ENCODE results near the gene DCBLD2. TPM values are rescaled to one million over a fixed set of nuclear protein-coding genes. Genes with fewer than 3 reads are reported as not detected.
A peak's percentile ranks its signal among the peaks of the same experiment; 100 is the strongest.

Gene DCBLD2
- total and polyA plus RNA-seq, 2 of the 13 experiments (the other 11 are each of a cell fraction or from before 2014, with no cell fraction given) = 43.8 to 56.9 TPM

DNA sequence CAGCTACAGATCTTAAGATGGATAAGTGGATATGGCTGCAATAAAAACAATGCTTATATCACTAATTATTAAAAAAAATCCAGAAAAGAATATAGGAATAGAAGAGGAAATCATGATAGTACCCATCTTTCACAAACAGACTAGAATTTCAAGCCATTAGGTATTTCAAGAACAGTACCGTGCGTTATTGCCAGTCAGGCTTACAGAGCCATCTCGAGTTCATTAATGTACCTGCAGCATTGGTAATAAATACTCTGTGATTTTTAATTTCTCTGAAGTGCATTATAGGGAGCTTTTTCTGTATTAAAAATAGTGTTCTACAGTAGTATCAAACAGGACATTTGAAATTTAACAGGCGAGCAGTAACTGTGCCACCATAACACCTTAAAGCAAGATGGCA lies 102.7 kb downstream of the DCBLD2 start (continued):
- TF ChIP-seq, protein P1, sequence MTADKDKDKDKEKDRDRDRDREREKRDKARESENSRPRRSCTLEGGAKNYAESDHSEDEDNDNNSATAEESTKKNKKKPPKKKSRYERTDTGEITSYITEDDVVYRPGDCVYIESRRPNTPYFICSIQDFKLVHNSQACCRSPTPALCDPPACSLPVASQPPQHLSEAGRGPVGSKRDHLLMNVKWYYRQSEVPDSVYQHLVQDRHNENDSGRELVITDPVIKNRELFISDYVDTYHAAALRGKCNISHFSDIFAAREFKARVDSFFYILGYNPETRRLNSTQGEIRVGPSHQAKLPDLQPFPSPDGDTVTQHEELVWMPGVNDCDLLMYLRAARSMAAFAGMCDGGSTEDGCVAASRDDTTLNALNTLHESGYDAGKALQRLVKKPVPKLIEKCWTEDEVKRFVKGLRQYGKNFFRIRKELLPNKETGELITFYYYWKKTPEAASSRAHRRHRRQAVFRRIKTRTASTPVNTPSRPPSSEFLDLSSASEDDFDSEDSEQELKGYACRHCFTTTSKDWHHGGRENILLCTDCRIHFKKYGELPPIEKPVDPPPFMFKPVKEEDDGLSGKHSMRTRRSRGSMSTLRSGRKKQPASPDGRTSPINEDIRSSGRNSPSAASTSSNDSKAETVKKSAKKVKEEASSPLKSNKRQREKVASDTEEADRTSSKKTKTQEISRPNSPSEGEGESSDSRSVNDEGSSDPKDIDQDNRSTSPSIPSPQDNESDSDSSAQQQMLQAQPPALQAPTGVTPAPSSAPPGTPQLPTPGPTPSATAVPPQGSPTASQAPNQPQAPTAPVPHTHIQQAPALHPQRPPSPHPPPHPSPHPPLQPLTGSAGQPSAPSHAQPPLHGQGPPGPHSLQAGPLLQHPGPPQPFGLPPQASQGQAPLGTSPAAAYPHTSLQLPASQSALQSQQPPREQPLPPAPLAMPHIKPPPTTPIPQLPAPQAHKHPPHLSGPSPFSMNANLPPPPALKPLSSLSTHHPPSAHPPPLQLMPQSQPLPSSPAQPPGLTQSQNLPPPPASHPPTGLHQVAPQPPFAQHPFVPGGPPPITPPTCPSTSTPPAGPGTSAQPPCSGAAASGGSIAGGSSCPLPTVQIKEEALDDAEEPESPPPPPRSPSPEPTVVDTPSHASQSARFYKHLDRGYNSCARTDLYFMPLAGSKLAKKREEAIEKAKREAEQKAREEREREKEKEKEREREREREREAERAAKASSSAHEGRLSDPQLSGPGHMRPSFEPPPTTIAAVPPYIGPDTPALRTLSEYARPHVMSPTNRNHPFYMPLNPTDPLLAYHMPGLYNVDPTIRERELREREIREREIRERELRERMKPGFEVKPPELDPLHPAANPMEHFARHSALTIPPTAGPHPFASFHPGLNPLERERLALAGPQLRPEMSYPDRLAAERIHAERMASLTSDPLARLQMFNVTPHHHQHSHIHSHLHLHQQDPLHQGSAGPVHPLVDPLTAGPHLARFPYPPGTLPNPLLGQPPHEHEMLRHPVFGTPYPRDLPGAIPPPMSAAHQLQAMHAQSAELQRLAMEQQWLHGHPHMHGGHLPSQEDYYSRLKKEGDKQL (CRISPR knock-in tag; IDR thresholded peaks at IDR 0.05; ENCODE audit: low read depth) = no peak
- no peak for TF ChIP-seq ADNP (CRISPR knock-in tag; IDR thresholded peaks at IDR 0.05)

DNA sequence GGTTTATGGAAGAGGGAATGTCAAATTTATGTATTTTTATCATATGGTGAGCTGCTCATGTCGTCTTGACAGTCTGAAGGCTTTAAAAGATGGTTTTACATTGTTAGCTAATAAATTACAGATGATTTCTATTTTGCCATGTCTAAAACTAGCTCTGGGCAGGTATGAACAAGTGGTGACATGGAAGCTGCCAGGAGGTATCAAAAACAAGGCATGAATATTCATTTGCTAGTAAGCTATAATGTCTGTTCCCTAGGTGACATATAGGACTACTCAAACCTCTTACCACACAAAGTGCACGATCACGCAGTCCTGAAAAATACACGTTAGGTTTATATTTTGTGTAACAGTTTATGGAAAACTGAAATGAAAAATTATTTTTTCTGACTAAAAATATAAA lies 103.6 kb downstream of the DCBLD2 start:
- no peak for TF ChIP-seq BORCS8-MEF2B (CRISPR knock-in tag; IDR thresholded peaks at IDR 0.05)
- TF ChIP-seq PAX8 (CRISPR knock-in tag; IDR thresholded peaks at IDR 0.05; ENCODE audit: borderline replicate concordance) = no peak
- Histone ChIP-seq H3K36me3 (replicated peaks in 1 of 2; ENCODE audit: control insufficient read depth in 1 of 2, insufficient read depth in 2 of 2, low read length in 2 of 2) (peaks cover 4 to 21% of the 10 kb centered on the region in 2 experiments; a peak in 4 of 5 replicates), H3K9me3 (ENCODE audit: low read length) (no peaks in the 10 kb centered on the region), H4K20me1 (ENCODE audit: insufficient read depth, low read length) (no peaks in the 10 kb centered on the region), H3K27me3 (ENCODE audit: control insufficient read depth in 1 of 2, insufficient read depth in 2 of 2, low read length in 2 of 2) (no peaks in the 10 kb centered on the region), H3K4me3 (replicated peaks in 1 of 3; ENCODE audit: insufficient read depth in 1 of 3, low read depth in 2 of 3, low read length in 3 of 3) (no peak overlapping the region), H2AFZ (ENCODE audit: low read length) (no peak overlapping the region), H3K4me1 (ENCODE audit: insufficient read depth, low read length) (peaks cover 12% of the 10 kb centered on the region), H3K4me2 (ENCODE audit: low read depth, low read length) (no peak overlapping the region), H3K9ac (ENCODE audit: insufficient read depth, low read depth, low read length) (no peak overlapping the region), H3K79me2 (ENCODE audit: insufficient read depth, low read length) (no peaks in the 10 kb centered on the region), H3K27ac (ENCODE audit: extremely low read length, insufficient read depth, low read length) (no peak overlapping the region)
- BruUV-seq (replicated peaks) = TSS peak; percentile 9
- ATAC-seq (no peak), FAIRE-seq (no peak), DNase-seq (ENCODE audit: low spot score) (no peak)
- POLR2A ChIA-PET = no interaction called here
- in situ Hi-C loops (cut with HindIII; ENCODE audit: extremely low pct_ligation_motif_present, low pct_unique_long_range_greater_than_20kb) = no loop called here
- intact Hi-C loops (cut with micrococcal nuclease; ENCODE audit: unreplicated experiment) = loop anchor here (2.0 to 5.0 kb wide), 2 partner anchors 15 to 116 kb away; no protein-coding TSS in a partner anchor
- CTCF ChIA-PET (ENCODE audit: low intra/inter-chr PET ratio, low total read pairs) = no interaction called here
- WGBS (ENCODE audit: low lambda C conversion rate) = 96% methylated on average over 4 of the region's 4 CpGs

Data from HepG2 (cell line).